Lung (tissue), 12 donors: ENCODE measurements around the gene RIN3. TPM values are rescaled to one million over a fixed set of nuclear protein-coding genes. Genes with fewer than 3 reads are reported as not detected.

Experiments used
- ATAC-seq: fragments of 200-7000 bp; cut with Tn5 transposase; one replicate; pipeline ENCODE4 v1.9.1; 2020; ENCODE audit warnings: moderate number of reproducible peaks; ENCODE audit not compliant: insufficient read depth, low FRiP score
- DNase-seq, 3 donors: peaks; one replicate each; pipeline ENCODE4 v3.0.0-alpha.2; 2013 to 2017
- H3K27ac ChIP-seq, 2 donors: one replicate each; pipeline ENCODE4 v1.5.1; 2013; ENCODE audit warnings: mild to moderate bottlenecking in 2 of 2, moderate library complexity in 2 of 2, control low read depth in 1 of 2, inconsistent platforms in 1 of 2, low read depth in 1 of 2, low read length in 1 of 2
- H3K27me3 ChIP-seq, 3 donors: one replicate each; pipeline ENCODE4 v1.5.1; 2013; ENCODE audit warnings: low read length in 2 of 3; ENCODE audit not compliant: control insufficient read depth in 3 of 3, insufficient read depth in 3 of 3
- H3K36me3 ChIP-seq, 4 donors: one replicate each; pipeline ENCODE4 v1.5.1; 2013; ENCODE audit warnings: low read length in 4 of 4, mild to moderate bottlenecking in 1 of 4, moderate library complexity in 1 of 4; ENCODE audit not compliant: control insufficient read depth in 4 of 4, insufficient read depth in 4 of 4
- H3K4me1 ChIP-seq, 5 donors: one replicate each; pipeline ENCODE4 v1.5.1; 2013; ENCODE audit warnings: low read length in 5 of 5, mild to moderate bottlenecking in 2 of 5, moderate library complexity in 1 of 5; ENCODE audit not compliant: control insufficient read depth in 5 of 5, insufficient read depth in 5 of 5
- H3K4me3 ChIP-seq: one replicate; pipeline ENCODE4 v1.5.1; 2013; ENCODE audit warnings: mild to moderate bottlenecking, control low read depth, moderate library complexity
- H3K9ac ChIP-seq, 2 donors: one replicate each; pipeline ENCODE4 v1.5.1; 2013; ENCODE audit warnings: low read length in 2 of 2, control low read depth in 1 of 2; ENCODE audit not compliant: insufficient read depth in 1 of 2
- H3K9me3 ChIP-seq, 4 donors: one replicate each; pipeline ENCODE4 v1.5.1; 2013; ENCODE audit warnings: low read length in 3 of 4, mild to moderate bottlenecking in 1 of 4, moderate library complexity in 1 of 4; ENCODE audit not compliant: control insufficient read depth in 4 of 4, insufficient read depth in 3 of 4
- WGBS, 2 donors: extraction: QIAGEN DNeasy Blood & Tissue Kit; methylation state at CpG; one replicate each; pipeline ENCODE4 v1.1.7; 2013; 5-methylcytosine and 5-hydroxymethylcytosine counted together
- polyA plus RNA-seq, 2 donors: library from polyadenylated mRNA; stranded (reverse); fragments of 200-250 nt; gene quantifications; one replicate each; pipeline ENCODE4 v1.2.1, GENCODE V29; 2013
- total RNA-seq, 2 donors: library from RNA; depleted of rRNA in 1 of 2; stranded (reverse); fragments of >200 nt in 1 of 2; gene quantifications; one replicate each; pipeline ENCODE4 v1.2.1, GENCODE V29; 2014 to 2021
- TF ChIP-seq, protein P1 (sequence below): IDR thresholded peaks from 2 replicates; pipeline ENCODE4 v1.5.1; 2012; ENCODE audit warnings: mild to moderate bottlenecking; ENCODE audit errors: control extremely low read depth, extremely low read depth
- donor health status: control.
- donor health status: control.
- donor health status: Bipolar disorder and iron deficiency.
- donor health status: healthy.
- donor health status: DM: yes; HTN: yes; CAD: no.

Gene RIN3
- total and polyA plus RNA-seq, 4 donors: 19.3 to 55.5 (median 40.2) TPM

DNA sequence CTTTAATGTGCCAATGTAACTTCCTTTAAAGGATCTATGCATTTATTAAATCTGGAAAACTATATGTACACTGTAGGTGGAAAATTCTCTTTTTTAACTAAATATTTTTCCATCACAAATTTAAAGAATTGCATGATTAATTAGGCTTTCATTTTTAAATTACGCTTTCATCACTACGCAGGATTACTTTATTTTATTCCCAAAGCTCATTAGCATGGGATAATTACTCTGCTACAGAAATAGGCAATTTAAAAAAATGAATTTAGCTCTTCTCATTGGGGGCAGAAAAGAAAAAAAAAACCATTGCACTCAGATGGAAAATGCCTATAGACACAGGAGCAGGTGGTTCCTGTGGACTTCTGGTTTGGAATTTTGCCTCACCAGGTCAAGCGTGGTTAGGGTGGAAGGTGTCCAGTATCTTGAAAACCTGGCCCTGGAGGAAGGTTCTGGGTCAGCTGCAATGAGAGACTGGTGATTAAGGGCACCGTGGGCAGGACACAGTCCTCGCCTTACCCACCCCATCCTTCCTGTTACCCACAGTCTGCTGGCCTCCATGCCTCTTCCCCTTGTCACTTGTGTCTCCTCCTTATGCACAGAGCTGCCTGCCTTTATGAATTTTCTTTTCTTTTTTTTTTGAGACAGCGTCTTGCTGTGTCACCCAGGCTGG lies 17.3 kb upstream of the RIN3 start:
- no peak for ATAC-seq
- DNase-seq: no peak

DNA sequence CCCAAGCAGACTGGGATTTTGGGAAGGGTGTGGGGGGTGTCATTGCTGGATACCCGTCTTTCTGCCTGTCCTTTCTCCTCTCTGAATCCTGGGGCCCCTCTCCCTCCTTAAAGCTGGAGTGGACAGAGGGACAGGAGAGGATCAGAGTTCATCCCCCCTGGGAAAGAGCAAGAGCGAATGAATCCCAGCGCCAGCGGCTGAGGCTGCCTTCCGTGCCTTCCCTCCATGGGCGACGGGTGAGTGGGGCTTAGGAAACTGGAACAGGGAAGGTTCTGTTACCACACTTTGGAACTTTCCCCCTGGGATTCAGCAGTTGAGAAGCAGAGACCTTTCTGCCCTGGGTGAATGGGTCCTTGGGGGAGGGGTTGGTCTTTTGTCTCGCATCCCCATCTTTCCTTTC lies 16.2 kb upstream of the RIN3 start:
- TF ChIP-seq, protein P1, sequence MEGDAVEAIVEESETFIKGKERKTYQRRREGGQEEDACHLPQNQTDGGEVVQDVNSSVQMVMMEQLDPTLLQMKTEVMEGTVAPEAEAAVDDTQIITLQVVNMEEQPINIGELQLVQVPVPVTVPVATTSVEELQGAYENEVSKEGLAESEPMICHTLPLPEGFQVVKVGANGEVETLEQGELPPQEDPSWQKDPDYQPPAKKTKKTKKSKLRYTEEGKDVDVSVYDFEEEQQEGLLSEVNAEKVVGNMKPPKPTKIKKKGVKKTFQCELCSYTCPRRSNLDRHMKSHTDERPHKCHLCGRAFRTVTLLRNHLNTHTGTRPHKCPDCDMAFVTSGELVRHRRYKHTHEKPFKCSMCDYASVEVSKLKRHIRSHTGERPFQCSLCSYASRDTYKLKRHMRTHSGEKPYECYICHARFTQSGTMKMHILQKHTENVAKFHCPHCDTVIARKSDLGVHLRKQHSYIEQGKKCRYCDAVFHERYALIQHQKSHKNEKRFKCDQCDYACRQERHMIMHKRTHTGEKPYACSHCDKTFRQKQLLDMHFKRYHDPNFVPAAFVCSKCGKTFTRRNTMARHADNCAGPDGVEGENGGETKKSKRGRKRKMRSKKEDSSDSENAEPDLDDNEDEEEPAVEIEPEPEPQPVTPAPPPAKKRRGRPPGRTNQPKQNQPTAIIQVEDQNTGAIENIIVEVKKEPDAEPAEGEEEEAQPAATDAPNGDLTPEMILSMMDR: no peak
- no peak overlapping the region for H3K27ac ChIP-seq
- H3K4me3 ChIP-seq: no peak overlapping the region
- DNase-seq (no peak), ATAC-seq (no peak)
- H3K27me3 ChIP-seq: no peaks in the 10 kb centered on the region
- H3K9me3 ChIP-seq: no peaks in the 10 kb centered on the region
- H3K4me1 ChIP-seq: peaks cover 0 to under 1% (median 0%) of the 10 kb centered on the region in 5 donors
- no peak overlapping the region for H3K9ac ChIP-seq
- WGBS, 2 donors: 91 to 93% methylated on average over 8 of the region's 8 CpGs
- no peaks in the 10 kb centered on the region for H3K36me3 ChIP-seq

More for the DNA sequence above, 17.3 kb upstream of the RIN3 start:
- no peak overlapping the region for H3K4me3 ChIP-seq
- H3K9me3 ChIP-seq: no peaks in the 10 kb centered on the region
- peaks cover 0 to 7% (median 0%) of the 10 kb centered on the region in 5 donors for H3K4me1 ChIP-seq
- WGBS, 2 donors: 64 to 73% methylated on average over 6 of the region's 6 CpGs
- no peaks in the 10 kb centered on the region for H3K27me3 ChIP-seq
- H3K9ac ChIP-seq: no peak overlapping the region
- H3K36me3 ChIP-seq: no peaks in the 10 kb centered on the region
- TF ChIP-seq, protein P1: no peak
- no peak overlapping the region for H3K27ac ChIP-seq

DNA sequence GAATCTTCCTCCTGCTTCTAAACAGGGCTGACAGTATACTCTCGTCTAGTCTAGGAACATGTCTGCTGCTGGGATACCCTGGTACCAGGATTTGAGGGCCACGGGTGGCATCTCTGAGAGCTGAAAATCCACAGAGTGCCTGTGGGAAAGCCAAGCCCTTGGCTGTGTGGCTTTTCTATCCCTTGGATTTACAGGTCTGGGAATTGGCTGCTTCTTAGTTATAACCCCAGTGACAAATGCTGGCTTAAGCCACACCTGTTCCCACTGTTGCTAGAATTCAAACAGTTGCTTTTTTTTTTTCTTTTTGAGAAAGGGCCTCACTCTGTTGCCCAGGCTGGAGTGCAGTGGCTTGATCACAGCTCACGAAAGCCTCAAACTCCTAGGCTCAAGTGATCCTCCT lies 14.3 kb upstream of the RIN3 start:
- no peak overlapping the region for H3K4me3 ChIP-seq
- no peak overlapping the region for H3K9ac ChIP-seq
- WGBS, 2 donors: 95 to 98% methylated on average over 3 of the region's 3 CpGs
- peaks cover 0 to 2% (median 0%) of the 10 kb centered on the region in 5 donors for H3K4me1 ChIP-seq
- no peak for ATAC-seq
- DNase-seq: no peak
- no peaks in the 10 kb centered on the region for H3K36me3 ChIP-seq
- no peaks in the 10 kb centered on the region for H3K27me3 ChIP-seq
- TF ChIP-seq, protein P1: no peak
- H3K9me3 ChIP-seq: no peaks in the 10 kb centered on the region
- no peak overlapping the region for H3K27ac ChIP-seq
